Esophagus muscularis mucosa (tissue), 4 donors: ENCODE results near the gene JSRP1. TPM values are rescaled to one million over a fixed set of nuclear protein-coding genes. Genes with fewer than 3 reads are reported as not detected.

ENCODE experiments used
- DNase-seq: peaks from one replicate; pipeline ENCODE4 v3.0.0-alpha.2; 2017; ENCODE audit errors: extremely low spot score
- H3K27ac ChIP-seq, 4 donors: fragments of 200-600 bp; sonication (generic); replicated peaks in 1 of 4; 1 replicate in 3 of 4; 2 replicates in 1 of 4; pipeline ENCODE4 v1.5.1; 2016 to 2019; ENCODE audit warnings: mild to moderate bottlenecking in 1 of 4
- H3K27me3 ChIP-seq, 4 donors: fragments of 200-600 bp; sonication (generic); one replicate each; pipeline versions ENCODE4 v1.5.1 to v1.6.0; 2016 to 2019
- H3K36me3 ChIP-seq, 4 donors: fragments of 200-600 bp; sonication (generic); one replicate each; pipeline ENCODE4 v1.5.1; 2016 to 2019
- H3K4me1 ChIP-seq, 4 donors: fragments of 200-600 bp; sonication (generic); one replicate each; pipeline ENCODE4 v1.5.1; 2016 to 2019
- H3K4me3 ChIP-seq, 4 donors: fragments of 200-600 bp; sonication (generic); 1 replicate in 2 of 4; 2 replicates in 2 of 4; pipeline ENCODE4 v1.5.1; 2016 to 2019; ENCODE audit warnings: mild to moderate bottlenecking in 4 of 4, moderate library complexity in 1 of 4
- H3K9me3 ChIP-seq, 4 donors: fragments of 200-600 bp; sonication (generic); 1 replicate in 3 of 4; 2 replicates in 1 of 4; pipeline ENCODE4 v1.5.1; 2016 to 2019
- EP300 ChIP-seq: sonication (generic); formaldehyde crosslinking; IDR thresholded peaks from one replicate; pipeline ENCODE4 v1.6.1; 2017; ENCODE audit warnings: antibody characterized with exemption
- POLR2A ChIP-seq: fragments of 450-650 bp; IDR thresholded peaks from one replicate; pipeline ENCODE4 v1.6.1; 2017; ENCODE audit warnings: antibody characterized with exemption, moderate library complexity, mild to moderate bottlenecking, low read depth
- POLR2AphosphoS5 ChIP-seq, 2 donors: sonication (generic); formaldehyde crosslinking; IDR thresholded peaks; one replicate each; pipeline ENCODE4 v1.6.1; 2017; ENCODE audit warnings: antibody characterized with exemption in 2 of 2
- WGBS: methylation state at CpG from one replicate; pipeline ENCODE4 v1.1.5; 2018; 5-methylcytosine and 5-hydroxymethylcytosine counted together
- intact Hi-C: fragments of 100-400 bp; cut with DNase I; formaldehyde crosslinking; loops from one replicate; pipeline ENCODE4 v1.15.1; 2023
- total RNA-seq, 4 donors: library from RNA; depleted of rRNA; stranded (reverse); fragments of >200 nt; gene quantifications; one replicate each; pipeline versions ENCODE4 v1.1.0 to v1.2.1, GENCODE V29; 2016
- TF ChIP-seq, protein P1 (sequence below), 3 experiments: fragments of 200-600 bp in 2 of 3; fragments of 450-650 bp in 1 of 3; sonication (generic) in 2 of 3; IDR thresholded peaks; one replicate each; pipeline ENCODE4 v1.5.1; 2017 to 2019; ENCODE audit warnings: antibody characterized with exemption in 3 of 3, mild to moderate bottlenecking in 2 of 3, moderate library complexity in 1 of 3

Gene JSRP1
- total RNA-seq, 4 donors from 2014 or later = not detected

DNA sequence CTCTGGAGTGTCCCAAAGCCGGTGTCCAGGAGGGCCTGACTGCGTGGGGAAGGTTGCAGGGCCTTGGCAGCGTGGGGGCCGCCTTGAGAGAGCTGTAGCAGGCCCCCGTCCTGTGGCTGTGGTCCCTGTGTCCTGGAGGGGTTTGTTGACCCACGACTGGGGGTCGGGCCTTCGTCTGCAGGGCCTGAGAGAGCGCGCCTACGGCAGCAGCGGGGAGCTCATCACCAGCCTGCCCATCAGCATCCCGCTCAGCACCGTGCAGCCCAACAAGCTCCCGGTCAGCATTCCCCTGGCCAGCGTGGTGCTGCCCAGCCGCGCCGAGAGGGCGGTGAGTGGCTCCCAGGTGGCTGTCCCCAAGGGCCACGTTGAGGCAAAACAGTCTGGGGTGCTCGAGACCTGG, 38.6 kb downstream of the JSRP1 start:
- peaks cover 51 to 99% (median 97%) of the 10 kb centered on the region in 4 donors for H3K36me3 ChIP-seq
- H3K27ac ChIP-seq = no peak overlapping the region
- H3K4me1 ChIP-seq = peaks cover 0 to 13% (median 6%) of the 10 kb centered on the region in 4 donors
- 92% methylated on average over 9 of the region's 22 CpGs for WGBS
- H3K27me3 ChIP-seq = no peaks in the 10 kb centered on the region
- H3K9me3 ChIP-seq = no peaks in the 10 kb centered on the region
- no peak for DNase-seq
- intact Hi-C loops = no loop called here
- no peak overlapping the region for H3K4me3 ChIP-seq
- TF ChIP-seq, protein P1, sequence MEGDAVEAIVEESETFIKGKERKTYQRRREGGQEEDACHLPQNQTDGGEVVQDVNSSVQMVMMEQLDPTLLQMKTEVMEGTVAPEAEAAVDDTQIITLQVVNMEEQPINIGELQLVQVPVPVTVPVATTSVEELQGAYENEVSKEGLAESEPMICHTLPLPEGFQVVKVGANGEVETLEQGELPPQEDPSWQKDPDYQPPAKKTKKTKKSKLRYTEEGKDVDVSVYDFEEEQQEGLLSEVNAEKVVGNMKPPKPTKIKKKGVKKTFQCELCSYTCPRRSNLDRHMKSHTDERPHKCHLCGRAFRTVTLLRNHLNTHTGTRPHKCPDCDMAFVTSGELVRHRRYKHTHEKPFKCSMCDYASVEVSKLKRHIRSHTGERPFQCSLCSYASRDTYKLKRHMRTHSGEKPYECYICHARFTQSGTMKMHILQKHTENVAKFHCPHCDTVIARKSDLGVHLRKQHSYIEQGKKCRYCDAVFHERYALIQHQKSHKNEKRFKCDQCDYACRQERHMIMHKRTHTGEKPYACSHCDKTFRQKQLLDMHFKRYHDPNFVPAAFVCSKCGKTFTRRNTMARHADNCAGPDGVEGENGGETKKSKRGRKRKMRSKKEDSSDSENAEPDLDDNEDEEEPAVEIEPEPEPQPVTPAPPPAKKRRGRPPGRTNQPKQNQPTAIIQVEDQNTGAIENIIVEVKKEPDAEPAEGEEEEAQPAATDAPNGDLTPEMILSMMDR (IDR thresholded peaks at IDR 0.05) = no peak
- TF ChIP-seq POLR2A (no peak), POLR2AphosphoS5 (IDR thresholded peaks at IDR 0.05) (no peak), EP300 (no peak)

DNA sequence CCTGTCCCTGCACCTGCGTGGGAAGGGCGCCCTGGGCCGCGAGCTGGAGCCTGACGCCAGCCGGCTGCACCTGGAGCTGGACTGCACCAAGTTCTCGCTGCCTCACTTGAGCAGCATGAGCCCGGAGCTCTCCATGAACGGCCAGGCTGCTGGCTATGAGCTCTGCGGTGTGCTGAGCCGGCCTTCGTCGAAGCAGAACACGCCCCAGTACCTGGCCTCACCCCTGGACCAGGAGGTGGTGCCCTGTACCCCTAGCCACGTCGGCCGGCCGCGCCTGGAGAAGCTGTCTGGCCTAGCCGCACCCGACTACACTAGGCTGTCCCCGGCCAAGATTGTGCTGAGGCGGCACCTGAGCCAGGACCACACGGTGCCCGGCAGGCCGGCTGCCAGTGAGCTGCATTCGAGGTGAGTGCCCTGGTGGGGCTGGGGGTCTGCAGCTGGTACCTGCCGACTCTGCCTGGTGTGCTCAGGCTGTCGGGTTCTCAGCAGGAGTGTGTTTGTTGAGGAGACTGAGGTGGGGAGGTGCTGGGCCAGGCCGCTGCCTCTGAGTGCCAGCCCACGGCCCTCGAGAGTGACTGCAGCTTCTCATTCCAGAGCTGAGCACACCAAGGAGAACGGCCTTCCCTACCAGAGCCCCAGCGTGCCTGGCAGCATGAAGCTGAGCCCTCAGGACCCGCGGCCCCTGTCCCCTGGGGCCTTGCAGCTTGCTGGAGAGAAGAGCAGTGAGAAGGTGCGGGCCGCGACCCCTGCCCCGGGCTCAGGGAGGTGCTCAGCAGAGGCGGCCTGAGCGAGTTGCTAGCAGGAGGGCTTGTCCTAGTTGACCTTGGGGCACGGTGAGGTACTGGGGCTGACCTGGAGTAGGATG, 39.6 kb downstream of the JSRP1 start:
- no peaks in the 10 kb centered on the region for H3K9me3 ChIP-seq
- H3K4me1 ChIP-seq = peaks cover 0 to 7% (median 3%) of the 10 kb centered on the region in 4 donors
- DNase-seq = no peak
- intact Hi-C loops = no loop called here
- TF ChIP-seq POLR2A = no peak
- H3K4me3 ChIP-seq = no peak overlapping the region
- H3K36me3 ChIP-seq = peaks cover 58 to 99% (median 98%) of the 10 kb centered on the region in 4 donors
- no peaks in the 10 kb centered on the region for H3K27me3 ChIP-seq
- 92% methylated on average over 33 of the region's 43 CpGs for WGBS
- no peak overlapping the region for H3K27ac ChIP-seq

DNA sequence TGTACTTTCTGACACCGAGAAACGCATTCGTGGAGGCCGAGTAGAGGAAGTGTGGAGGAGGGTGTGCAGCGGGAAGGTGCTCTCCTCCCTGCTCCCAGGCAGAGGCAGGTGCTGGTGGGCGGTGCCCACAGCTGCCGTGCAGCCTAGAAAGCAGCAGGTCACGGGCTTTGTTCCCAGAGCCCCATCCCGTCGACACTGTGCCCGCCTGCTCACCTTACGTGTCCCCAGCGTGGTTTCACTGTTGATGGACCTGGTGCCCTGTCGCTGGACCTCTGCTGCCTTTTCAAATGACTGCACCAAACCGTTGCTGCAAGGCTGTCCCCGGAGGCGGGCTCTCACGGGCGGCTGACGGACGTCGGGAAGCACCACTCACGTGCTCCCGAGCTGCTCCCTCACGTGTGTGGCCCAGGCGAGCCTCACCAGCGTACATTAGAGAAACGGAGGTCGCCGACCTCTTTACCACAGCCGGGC, 40.9 kb downstream of the JSRP1 start:
- Histone ChIP-seq H3K9me3 (no peaks in the 10 kb centered on the region), H3K27me3 (no peaks in the 10 kb centered on the region), H3K4me1 (no peaks in the 10 kb centered on the region), H3K27ac (no peak overlapping the region), H3K36me3 (peaks cover 65 to 100% (median 98%) of the 10 kb centered on the region in 4 donors), H3K4me3 (no peak overlapping the region)
- no peak for DNase-seq
- intact Hi-C loops = no loop called here
- WGBS = 62% methylated on average over 19 of the region's 31 CpGs
- TF ChIP-seq, protein P1 (IDR thresholded peaks at IDR 0.05) = no peak
- TF ChIP-seq POLR2AphosphoS5 (IDR thresholded peaks at IDR 0.05) = no peak
- no peak for TF ChIP-seq EP300
- TF ChIP-seq POLR2A = no peak

DNA sequence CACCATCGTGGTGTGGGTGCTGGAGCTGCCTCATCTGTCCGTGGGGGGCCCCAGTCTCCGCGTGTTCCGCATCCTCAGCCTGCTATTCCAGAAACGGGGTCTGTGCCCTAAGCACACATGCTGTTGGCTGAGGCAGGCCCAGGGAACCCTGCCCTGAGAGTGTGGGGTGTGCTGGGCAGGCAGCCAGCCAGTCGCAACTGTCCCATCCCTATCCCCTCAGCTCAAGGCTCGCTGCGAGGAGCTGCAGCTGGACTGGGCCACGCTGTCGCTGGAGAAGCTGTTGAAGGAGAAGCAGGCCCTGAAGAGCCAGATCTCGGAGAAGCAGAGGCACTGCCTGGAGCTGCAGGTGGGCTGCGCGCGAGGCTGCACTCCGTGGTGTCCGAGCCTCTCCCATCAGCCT, 42.0 kb downstream of the JSRP1 start:
- Histone ChIP-seq H3K27me3 (no peaks in the 10 kb centered on the region), H3K4me1 (peaks cover 0 to 1% (median 0%) of the 10 kb centered on the region in 4 donors), H3K4me3 (no peak overlapping the region), H3K27ac (no peak overlapping the region), H3K9me3 (no peaks in the 10 kb centered on the region), H3K36me3 (peaks cover 60 to 100% (median 100%) of the 10 kb centered on the region in 4 donors)
- intact Hi-C loops = no loop called here
- no CpG with 5 or more reads among the region's 17 CpGs for WGBS
- TF ChIP-seq POLR2A (no peak), POLR2AphosphoS5 (IDR thresholded peaks at IDR 0.05) (no peak), EP300 (no peak)
- TF ChIP-seq, protein P1 (IDR thresholded peaks at IDR 0.05) = no peak
- no peak for DNase-seq

DNA sequence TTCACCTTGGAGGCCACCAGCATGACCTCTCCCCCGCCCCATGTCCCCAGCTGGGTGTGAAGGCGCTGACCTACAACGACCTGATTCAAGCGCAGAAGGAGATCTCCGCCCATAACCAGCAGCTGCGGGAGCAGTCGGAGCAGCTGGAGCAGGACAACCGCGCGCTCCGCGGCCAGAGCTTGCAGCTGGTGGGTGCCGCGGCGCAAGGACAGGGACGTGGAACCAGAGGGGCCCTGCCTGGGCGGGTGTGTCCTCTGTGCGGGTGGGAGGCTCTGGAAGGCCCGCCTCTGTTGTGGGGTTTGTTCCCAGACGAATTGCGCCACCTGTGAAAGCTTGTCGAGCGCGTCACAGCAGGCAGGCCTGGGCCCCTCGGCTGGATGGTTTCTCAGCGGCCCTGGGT, 42.4 kb downstream of the JSRP1 start:
- 90% methylated on average over 2 of the region's 26 CpGs for WGBS
- intact Hi-C loops = no loop called here
- H3K4me1 ChIP-seq = peaks cover 0 to 6% (median 3%) of the 10 kb centered on the region in 4 donors
- peaks cover 60 to 100% (median 100%) of the 10 kb centered on the region in 4 donors for H3K36me3 ChIP-seq
- DNase-seq = no peak
- H3K4me3 ChIP-seq = no peak overlapping the region
- TF ChIP-seq POLR2A (no peak), EP300 (no peak), POLR2AphosphoS5 (IDR thresholded peaks at IDR 0.05) (no peak)
- TF ChIP-seq, protein P1 (IDR thresholded peaks at IDR 0.05) = no peak
- H3K27ac ChIP-seq = no peak overlapping the region
- no peaks in the 10 kb centered on the region for H3K27me3 ChIP-seq
- H3K9me3 ChIP-seq = no peaks in the 10 kb centered on the region
